ENCODE measurements around the gene ZNF106. TPM values are rescaled to one million over a fixed set of nuclear protein-coding genes. Genes with fewer than 3 reads are reported as not detected.

Gene ZNF106
- total RNA-seq, 1 experiment from 2014 or later, result 73.4 TPM

DNA sequence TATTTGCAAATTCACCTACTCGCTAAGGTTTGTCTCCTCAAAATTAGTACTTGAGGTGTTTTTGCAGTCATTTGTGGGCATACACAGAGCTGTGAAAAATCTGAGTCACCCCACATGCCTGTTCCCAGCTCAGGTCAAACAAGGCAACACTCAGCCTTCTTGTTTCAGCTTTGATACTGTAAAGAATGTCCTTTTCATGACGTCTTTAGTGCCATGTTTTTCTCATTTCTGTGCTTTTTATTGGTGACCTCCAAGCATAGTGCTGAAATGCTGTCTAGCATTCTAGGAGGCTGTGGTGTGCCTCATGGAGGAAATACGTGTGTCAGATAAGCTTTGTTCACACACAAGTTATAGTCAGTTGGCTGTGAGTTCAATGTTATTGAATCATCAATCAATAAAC is 122.8 kb downstream of the ZNF106 start:
- Histone ChIP-seq H3F3A (ENCODE audit: insufficient read depth, low read depth) (no peaks in the 10 kb centered on the region), H3K9me2 (ENCODE audit: insufficient read depth) (no peaks in the 10 kb centered on the region), H3K79me2 (ENCODE audit: low read depth) (no peaks in the 10 kb centered on the region), H3K27ac (no peak overlapping the region), H4K20me1 (ENCODE audit: insufficient read depth) (no peaks in the 10 kb centered on the region), H3K4me3 (no peak overlapping the region), H3K4me1 (replicated peaks; ENCODE audit: insufficient read depth) (no peaks in the 10 kb centered on the region), H3K27me3 (ENCODE audit: insufficient read depth, low read depth) (no peaks in the 10 kb centered on the region), H3K9me3 (ENCODE audit: insufficient read depth, low read depth) (no peaks in the 10 kb centered on the region), H2AFZ (no peak overlapping the region), H3K36me3 (ENCODE audit: low read depth) (no peaks in the 10 kb centered on the region), H3K4me2 (no peak overlapping the region)
- BruUV-seq (replicated peaks), result no TSS peak
- CTCF ChIA-PET, result no interaction called here
- no peak for DNase-seq
- intact Hi-C loops (cut with micrococcal nuclease; ENCODE audit: unreplicated experiment), result no loop called here
- no peak for TF ChIP-seq EZH2 (IDR thresholded peaks at IDR 0.05; ENCODE audit: low read depth)
- TF ChIP-seq, protein P1, sequence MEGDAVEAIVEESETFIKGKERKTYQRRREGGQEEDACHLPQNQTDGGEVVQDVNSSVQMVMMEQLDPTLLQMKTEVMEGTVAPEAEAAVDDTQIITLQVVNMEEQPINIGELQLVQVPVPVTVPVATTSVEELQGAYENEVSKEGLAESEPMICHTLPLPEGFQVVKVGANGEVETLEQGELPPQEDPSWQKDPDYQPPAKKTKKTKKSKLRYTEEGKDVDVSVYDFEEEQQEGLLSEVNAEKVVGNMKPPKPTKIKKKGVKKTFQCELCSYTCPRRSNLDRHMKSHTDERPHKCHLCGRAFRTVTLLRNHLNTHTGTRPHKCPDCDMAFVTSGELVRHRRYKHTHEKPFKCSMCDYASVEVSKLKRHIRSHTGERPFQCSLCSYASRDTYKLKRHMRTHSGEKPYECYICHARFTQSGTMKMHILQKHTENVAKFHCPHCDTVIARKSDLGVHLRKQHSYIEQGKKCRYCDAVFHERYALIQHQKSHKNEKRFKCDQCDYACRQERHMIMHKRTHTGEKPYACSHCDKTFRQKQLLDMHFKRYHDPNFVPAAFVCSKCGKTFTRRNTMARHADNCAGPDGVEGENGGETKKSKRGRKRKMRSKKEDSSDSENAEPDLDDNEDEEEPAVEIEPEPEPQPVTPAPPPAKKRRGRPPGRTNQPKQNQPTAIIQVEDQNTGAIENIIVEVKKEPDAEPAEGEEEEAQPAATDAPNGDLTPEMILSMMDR (conservative IDR thresholded peaks at IDR 0.05), result no peak
- POLR2A ChIA-PET (ENCODE audit: unreplicated experiment), result no interaction called here

GRCh38 chr15:42367041-42367440 is 123.9 kb downstream of the ZNF106 start:
- H3K36me3 ChIP-seq (ENCODE audit: low read depth), result no peaks in the 10 kb centered on the region
- intact Hi-C loops (cut with micrococcal nuclease; ENCODE audit: unreplicated experiment), result no loop called here
- no peak for TF ChIP-seq EZH2 (IDR thresholded peaks at IDR 0.05; ENCODE audit: low read depth)
- TF ChIP-seq, protein P1 (conservative IDR thresholded peaks at IDR 0.05), result no peak
- H3K4me2 ChIP-seq, result no peak overlapping the region
- DNase-seq, result no peak
- CTCF ChIA-PET, result no interaction called here
- H3K9me2 ChIP-seq (ENCODE audit: insufficient read depth), result no peaks in the 10 kb centered on the region
- no peak overlapping the region for H3K4me3 ChIP-seq
- no peaks in the 10 kb centered on the region for H3K9me3 ChIP-seq (ENCODE audit: insufficient read depth, low read depth)
- POLR2A ChIA-PET (ENCODE audit: unreplicated experiment), result no interaction called here
- no peaks in the 10 kb centered on the region for H3F3A ChIP-seq (ENCODE audit: insufficient read depth, low read depth)
- H4K20me1 ChIP-seq (ENCODE audit: insufficient read depth), result no peaks in the 10 kb centered on the region
- H3K27me3 ChIP-seq (ENCODE audit: insufficient read depth, low read depth), result no peaks in the 10 kb centered on the region
- H3K79me2 ChIP-seq (ENCODE audit: low read depth), result no peaks in the 10 kb centered on the region
- H3K27ac ChIP-seq, result no peak overlapping the region
- no peaks in the 10 kb centered on the region for H3K4me1 ChIP-seq (replicated peaks; ENCODE audit: insufficient read depth)
- H2AFZ ChIP-seq, result no peak overlapping the region
- BruUV-seq (replicated peaks), result no TSS peak

- DNase-seq, result no peak
- no peaks in the 10 kb centered on the region for H3K36me3 ChIP-seq (ENCODE audit: low read depth)
- H3F3A ChIP-seq (ENCODE audit: insufficient read depth, low read depth), result no peaks in the 10 kb centered on the region
- CTCF ChIA-PET, result no interaction called here
- no peaks in the 10 kb centered on the region for H3K27me3 ChIP-seq (ENCODE audit: insufficient read depth, low read depth)
- H4K20me1 ChIP-seq (ENCODE audit: insufficient read depth), result no peaks in the 10 kb centered on the region
- no peak overlapping the region for H3K4me3 ChIP-seq
- no peak overlapping the region for H2AFZ ChIP-seq
- no peak for TF ChIP-seq EZH2 (IDR thresholded peaks at IDR 0.05; ENCODE audit: low read depth)
- TF ChIP-seq, protein P1 (conservative IDR thresholded peaks at IDR 0.05), result no peak
- H3K4me1 ChIP-seq (replicated peaks; ENCODE audit: insufficient read depth), result no peaks in the 10 kb centered on the region
- no peaks in the 10 kb centered on the region for H3K79me2 ChIP-seq (ENCODE audit: low read depth)
- H3K27ac ChIP-seq, result no peak overlapping the region
- H3K4me2 ChIP-seq, result no peak overlapping the region
- H3K9me3 ChIP-seq (ENCODE audit: insufficient read depth, low read depth), result no peaks in the 10 kb centered on the region
- POLR2A ChIA-PET (ENCODE audit: unreplicated experiment), result no interaction called here
- BruUV-seq (replicated peaks), result no TSS peak
- no peaks in the 10 kb centered on the region for H3K9me2 ChIP-seq (ENCODE audit: insufficient read depth)
- intact Hi-C loops (cut with micrococcal nuclease; ENCODE audit: unreplicated experiment), result no loop called here
Observed at GRCh38 chr15:42365921-42366550, 124.9 kb downstream of the ZNF106 start.

All from PC-9 (cell line).